GM18907 (cell line): ENCODE results near the gene FAM184B.

Experiments
- ATAC-seq: cut with Tn5 transposase; IDR thresholded peaks from one replicate; pipeline ENCODE4 v1.9.1; 2021; ENCODE audit warnings: mild to moderate bottlenecking, moderate library complexity; ENCODE audit not compliant: unreplicated experiment

The FAM184B gene

GRCh38 chr4:17781300-17782287 is at the start of gene FAM184B:
FAM184B (minus strand) TSS chr4:17781621; CDS start chr4:17781299, 322 bp downstream.
- no peak for ATAC-seq

- no peak for ATAC-seq
Observed at GRCh38 chr4:17823871-17824669, 42.6 kb upstream of the FAM184B start.

DNA sequence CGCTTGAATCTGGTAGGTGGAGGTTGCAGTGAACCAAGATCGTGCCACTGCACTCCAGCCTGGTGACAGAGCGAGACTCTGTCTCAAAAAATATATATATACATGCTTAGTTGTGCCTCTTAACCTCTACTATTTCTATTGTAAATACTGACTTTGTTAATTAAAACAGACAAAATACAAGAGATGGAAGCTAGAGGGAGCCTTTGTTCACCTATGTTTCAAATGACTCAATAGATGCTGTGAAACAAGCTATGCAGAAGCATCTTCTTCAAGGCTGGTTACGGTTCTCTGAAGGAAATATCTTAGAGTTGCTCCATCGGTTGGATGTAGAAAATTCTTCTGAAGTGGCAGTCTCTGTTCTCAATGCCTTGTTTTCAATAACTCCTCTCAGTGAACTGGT is 35.6 kb upstream of the FAM184B start:
- ATAC-seq: peak; percentile 86

DNA sequence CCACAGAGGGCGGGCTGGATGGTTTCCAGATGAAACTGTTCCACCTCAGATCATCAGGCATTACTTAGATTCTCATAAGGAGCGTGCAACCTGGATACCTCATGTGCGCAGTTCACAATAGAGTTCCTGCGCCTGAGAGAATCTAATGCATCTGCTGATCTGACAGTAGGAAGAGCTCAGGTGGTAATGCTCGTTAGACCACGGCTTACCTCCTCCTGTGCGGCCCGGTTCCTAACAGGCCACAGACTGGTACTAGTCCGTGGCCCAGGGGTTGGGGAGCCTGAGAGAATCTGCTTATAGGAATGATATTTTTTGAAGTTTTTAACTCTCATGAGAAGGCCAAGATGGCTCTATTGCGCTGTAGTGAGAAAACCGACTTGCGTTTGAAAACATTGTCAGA is 34.7 kb upstream of the FAM184B start:
- no peak for ATAC-seq

- ATAC-seq: no peak
Observed at GRCh38 chr4:17814140-17814539, 32.7 kb upstream of the FAM184B start.

DNA sequence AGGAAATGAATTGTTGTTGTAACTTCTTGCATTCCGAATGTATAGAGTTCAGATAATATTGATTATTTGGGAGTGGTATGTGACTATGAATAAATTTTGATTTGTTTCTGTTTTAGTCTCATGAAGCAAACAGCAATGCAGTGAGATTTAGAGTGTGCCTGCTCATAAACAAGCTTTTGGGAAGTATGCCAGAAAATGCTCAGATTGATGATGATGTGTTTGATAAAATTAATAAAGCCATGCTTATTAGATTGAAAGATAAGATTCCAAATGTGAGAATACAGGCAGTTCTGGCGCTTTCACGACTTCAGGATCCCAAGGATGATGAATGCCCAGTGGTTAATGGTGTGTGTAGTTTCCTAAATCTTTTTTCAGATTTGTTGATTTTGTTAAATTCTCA is 31.4 kb upstream of the FAM184B start:
- ATAC-seq: no peak

DNA sequence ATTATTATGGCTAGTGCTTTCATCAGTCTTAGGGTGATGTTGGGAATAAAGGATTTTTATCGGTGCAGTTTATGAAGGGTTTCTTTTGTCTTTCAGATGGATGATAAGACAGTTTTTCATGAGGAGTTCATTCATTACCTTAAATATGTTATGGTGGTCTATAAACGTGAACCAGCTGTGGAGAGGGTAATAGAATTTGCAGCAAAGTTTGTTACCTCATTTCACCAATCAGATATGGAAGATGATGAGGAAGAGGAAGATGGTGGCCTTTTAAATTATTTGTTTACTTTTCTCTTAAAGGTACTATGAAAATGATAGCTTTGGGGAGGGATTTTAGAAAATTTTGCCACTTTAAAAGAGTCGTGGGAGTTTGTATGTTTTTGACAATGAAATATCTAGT is 30.7 kb upstream of the FAM184B start:
- no peak for ATAC-seq

DNA sequence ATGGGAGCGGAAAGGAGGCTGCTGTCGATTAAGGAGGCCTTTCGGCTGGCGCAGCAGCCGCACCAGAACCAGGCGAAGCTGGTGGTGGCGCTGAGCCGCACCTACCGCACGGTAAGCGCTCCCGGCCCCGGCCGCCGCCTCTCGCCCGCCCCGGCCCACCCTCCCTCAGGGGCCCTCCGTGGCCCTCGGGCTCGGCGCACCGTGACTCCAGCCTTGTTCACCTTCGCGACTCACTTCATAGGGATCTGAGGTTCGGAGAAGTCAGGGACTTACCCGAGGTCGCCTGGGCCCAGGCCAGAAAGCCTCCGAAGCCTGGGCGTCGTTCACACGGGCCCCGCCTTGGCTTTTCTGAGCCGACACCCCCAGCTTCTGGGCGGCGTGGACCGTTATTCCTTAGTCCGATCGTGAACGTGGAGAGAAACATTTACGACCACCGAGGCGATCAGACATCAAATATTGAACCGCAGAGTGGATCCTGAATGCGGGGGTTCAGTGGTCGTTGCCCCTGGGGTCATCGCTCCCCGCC is 29.7 kb upstream of the FAM184B start:
- ATAC-seq: peak; percentile 36

GRCh38 chr4:17810260-17811077 is 29.0 kb upstream of the FAM184B start, which contains the start of the genes DCAF16 and NCAPG:
DCAF16 (minus strand) TSS chr4:17810757; CDS start chr4:17804141, 6,616 bp downstream.
NCAPG (plus strand) TSS chr4:17810979; CDS start chr4:17811078, 99 bp downstream.
- ATAC-seq: peak; percentile 95

GRCh38 chr4:17809667-17810066 is 28.2 kb upstream of the FAM184B start:
- ATAC-seq: no peak

DNA sequence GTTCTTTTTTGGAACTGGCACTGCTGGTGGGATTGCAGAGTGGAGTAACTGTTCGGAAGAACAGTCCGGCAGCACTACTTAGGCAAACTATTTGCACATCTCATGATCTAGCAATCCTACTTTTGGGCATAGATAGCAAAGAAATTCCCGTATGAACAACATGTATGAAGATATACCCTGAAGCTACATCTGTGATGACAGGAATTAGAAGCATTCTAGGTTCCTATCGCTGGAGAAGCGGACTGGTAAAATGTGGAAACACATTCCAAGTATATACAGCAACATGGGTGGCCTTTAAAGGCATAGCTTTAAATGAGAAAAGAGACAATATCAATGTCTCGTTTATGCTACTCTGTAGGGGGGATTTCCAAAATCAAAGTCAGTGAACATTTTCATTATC is 26.0 kb upstream of the FAM184B start:
- ATAC-seq: no peak

DNA sequence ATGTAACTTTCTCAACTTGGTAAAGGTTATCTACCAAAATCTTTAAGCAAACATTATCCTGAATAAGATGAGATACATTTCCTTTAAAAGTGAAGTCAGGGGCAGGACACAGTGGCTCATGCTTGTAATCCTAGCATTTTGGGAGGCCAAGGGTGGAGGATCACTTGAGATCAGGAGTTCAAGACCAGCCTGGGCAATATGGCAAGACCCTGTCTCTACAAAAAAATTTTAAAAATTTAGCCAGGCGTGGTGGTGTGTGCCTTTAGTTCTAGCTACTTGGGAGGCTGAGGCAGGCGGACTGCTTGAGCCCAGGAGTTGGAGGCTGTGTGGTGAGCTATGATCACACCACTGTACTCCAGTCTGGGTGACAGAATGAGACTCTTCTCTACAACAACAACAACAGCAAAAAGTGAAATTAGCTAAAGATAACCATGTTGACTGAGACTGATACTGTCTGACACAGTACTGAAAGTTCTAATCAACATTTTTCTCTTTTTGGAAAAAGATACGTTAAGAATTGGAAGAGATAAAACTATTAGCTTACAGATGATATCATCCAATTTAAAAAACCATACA is 24.2 kb upstream of the FAM184B start:
- no peak for ATAC-seq

DNA sequence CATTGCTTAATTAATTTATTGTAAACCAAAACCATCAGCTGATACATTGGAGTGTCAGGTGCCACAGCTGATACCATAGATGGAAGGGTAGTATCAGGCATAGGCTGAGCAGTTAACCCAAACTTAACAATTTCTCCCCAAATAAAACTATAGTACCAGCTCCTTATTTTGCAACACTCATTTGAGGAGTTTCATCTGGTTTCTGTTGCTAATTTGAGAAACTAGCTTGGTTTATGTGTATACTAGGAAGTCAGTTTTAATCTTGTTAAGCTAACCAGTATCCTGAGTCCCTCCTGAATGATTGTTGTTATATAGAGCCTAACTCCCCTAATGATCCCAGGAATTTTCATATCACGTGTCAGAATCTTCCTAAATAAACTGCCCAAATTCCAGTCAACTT is 16.4 kb upstream of the FAM184B start:
- ATAC-seq: no peak

- ATAC-seq: no peak
Observed at GRCh38 chr4:17794730-17795129, 13.3 kb upstream of the FAM184B start.

DNA sequence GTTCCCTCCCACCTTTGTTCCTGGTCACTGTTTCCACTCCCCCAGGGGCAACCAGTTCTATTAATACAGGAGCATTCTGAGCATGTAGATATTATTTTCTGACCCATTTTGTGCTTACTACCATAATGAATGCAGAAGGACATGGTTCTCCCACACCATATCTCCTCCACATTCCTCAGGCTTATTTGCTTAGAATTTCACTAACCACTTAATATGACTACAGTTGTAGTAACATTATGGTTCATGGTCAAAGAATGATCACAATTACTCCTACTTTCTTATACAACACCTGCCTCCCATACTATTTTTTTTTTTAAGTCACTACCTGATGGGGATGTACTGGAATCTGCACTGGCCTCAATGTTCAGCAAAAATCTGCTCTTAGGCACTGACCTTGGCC is 7.5 kb upstream of the FAM184B start:
- no peak for ATAC-seq

DNA sequence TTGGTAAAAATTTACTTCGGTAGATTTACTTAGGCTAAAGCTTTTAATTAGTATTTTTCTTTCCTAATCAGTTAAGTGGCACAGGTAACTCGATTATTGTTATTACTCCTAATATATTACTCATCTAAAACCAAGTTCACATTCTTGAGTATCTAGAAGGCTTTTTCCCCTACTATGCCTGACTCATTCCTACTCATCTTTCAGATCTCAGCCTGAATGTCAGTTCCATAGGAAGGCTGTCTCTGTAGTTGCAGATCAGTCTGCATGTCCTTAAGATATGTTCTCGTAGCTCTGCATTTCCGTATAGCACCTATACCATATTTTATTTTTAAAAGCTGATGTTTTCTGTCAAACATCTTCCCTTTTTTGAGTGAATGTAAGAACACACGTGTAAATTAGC is 5.9 kb upstream of the FAM184B start:
- ATAC-seq: no peak

- ATAC-seq: peak; percentile 75
Observed at GRCh38 chr4:17786567-17786966, 5.1 kb upstream of the FAM184B start.

GRCh38 chr4:17785858-17786257 is 4.4 kb upstream of the FAM184B start:
- no peak for ATAC-seq

GRCh38 chr4:17780501-17781299 is 721 bp downstream of the FAM184B start:
- ATAC-seq: no peak
